GM19193 (cell line): ENCODE measurements around the gene IRGQ.

ENCODE experiments used
- POLR2A ChIP-seq: IDR thresholded peaks from 4 replicates; pipeline ENCODE4 v1.6.1; 2011; ENCODE audit not compliant: insufficient read depth, insufficient read length; ENCODE audit errors: extremely low read depth

IRGQ gene

DNA sequence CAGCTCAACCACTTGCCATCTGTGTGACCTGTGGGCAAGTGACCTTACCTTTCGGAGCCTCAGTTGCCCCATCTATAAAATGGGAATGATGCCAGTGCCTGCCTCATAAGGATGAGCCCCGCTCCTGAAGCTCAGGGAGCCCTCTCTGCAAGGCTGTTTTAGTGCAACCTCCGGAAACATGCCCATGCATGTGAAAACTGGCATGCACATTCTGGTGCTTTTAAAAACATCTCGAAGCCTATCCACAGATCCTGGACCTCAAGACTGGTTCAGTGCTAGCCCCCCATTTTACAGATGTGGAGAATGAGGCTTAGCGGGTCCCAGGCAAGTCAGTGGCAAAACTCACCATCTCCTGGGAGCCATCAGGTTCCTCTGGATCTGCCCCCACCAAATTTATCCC is 38.1 kb upstream of the IRGQ start:
- no peak for TF ChIP-seq POLR2A

- TF ChIP-seq POLR2A: no peak
Observed at GRCh38 chr19:43633520-43633919, 37.6 kb upstream of the IRGQ start.

DNA sequence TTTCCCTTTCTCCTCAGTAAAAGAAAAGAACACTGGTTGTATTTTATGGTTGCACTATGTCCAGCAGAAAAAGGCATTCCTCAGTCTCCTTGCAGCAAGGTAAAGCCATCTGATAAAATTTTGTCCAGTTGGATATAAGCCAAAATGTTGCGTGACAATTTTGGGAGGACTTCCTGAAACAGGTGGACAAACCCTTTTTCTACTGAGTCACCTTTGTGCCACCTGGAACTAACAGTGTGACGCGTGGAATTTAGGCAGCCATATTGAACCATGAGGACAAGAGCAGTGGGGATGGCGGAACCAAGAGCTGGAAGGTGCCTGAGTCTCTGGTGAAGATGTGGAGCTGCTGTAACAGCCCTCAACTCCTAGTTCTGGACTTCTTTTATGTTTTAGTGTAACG is 35.6 kb upstream of the IRGQ start:
- TF ChIP-seq POLR2A: no peak

DNA sequence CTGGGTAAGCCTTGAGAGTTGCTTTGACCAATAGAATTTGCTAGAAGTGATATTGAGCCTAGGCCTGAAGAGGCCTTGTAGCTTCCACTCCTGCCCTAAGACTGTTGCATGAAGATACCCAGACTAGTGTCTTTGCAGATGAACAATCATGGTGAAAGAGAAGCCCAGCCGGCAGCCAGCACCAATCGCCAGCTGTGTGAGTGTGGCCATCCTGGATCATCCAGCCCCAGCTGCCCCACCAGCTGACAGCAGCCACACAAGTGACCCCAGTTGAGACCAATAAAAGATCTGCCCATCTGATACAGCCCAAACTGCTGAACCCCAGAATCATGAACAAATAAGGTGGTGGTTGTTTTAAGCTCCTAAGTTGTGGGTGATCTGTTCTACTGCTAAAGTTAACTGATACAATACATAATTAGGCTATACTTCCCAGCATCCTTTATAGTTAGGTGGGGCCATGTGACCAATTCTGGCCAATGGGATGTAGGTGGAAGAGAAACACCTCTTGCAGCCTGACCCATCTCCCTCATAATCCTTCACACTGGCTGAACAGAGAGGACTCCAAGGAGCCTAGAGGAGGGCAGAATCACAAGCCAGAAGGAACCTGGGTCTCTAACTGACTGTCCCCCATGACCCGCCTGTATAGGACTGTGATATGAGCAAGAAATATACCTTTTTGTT is 32.9 kb upstream of the IRGQ start:
- no peak for TF ChIP-seq POLR2A

DNA sequence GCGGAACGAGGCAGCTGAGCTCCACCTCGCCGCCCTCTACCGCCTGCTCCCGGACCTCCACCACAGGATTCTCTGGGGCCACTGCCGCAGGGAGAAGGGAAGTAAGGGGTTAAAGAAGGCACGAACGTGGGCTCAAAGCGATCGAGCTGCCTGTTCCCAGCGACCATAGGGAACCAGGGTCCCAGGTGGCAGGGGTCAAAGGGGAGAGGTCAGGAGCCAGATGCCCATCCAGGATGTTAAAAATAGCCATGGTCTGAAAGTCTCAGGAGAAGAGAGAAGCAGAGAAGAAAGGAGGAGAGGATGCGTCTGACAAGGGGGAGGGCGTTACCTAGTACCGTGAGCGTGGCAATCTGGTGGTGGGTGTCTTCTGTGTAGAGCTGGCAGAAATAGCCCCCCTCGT is 30.9 kb upstream of the IRGQ start:
- no peak for TF ChIP-seq POLR2A

GRCh38 chr19:43625918-43626579 is 30.1 kb upstream of the IRGQ start:
- TF ChIP-seq POLR2A: no peak

DNA sequence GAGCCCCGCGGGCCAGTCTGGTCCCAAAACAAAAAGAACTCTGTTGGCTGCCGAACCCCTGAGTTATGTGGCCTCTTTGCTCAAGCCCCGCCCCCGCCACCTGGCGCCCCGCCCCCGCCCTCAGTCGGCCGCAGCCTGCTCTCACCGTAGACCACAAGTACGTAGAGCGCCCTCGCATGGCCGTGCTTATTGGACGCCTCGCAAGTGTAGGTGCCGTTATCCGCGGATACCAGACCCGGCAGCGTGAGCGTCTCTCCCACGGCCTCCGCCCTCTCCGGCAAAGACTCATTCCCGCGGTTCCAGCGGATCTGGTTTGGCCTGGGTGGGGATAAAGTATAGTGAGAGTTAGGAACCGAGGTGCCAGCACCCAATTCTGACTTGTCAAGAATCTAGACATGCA is 29.0 kb upstream of the IRGQ start:
- TF ChIP-seq POLR2A: no peak

DNA sequence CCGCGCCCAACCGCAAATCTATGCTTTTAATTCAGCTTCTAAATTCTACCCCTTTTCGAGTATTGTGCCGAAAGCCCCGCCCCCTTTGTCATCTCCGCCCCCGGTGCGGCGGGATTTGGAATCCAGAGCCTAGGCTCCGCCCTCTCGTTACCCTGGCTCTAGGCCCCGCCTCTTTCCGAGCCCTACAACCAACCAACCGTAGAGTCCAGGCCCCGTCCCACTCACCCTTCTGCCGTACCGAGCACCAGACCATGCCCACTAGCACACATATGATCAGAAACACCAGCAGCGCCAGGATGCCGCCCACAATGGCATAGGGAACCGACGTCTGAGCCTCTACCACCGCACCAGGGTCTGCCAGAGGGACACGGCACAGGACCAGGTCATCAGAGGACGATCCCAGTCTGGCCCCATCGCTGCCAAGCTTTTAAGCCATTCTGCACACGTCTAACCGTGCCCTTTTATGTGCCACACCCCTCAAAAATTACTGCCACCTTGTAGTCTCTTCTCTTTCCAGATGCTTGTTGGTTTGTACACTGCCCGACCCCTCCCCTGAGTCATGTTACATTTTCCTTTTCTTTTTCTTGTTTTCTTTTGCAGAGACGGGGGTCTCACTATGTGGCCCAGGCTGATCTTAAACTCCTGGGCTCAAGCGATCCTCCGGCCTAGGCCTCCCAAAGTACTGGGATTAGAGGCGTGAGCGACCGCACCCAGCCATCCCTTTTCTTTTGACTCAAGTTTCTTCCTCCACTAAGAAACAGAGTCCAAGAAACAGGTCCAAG is 28.1 kb upstream of the IRGQ start:
- TF ChIP-seq POLR2A: no peak

DNA sequence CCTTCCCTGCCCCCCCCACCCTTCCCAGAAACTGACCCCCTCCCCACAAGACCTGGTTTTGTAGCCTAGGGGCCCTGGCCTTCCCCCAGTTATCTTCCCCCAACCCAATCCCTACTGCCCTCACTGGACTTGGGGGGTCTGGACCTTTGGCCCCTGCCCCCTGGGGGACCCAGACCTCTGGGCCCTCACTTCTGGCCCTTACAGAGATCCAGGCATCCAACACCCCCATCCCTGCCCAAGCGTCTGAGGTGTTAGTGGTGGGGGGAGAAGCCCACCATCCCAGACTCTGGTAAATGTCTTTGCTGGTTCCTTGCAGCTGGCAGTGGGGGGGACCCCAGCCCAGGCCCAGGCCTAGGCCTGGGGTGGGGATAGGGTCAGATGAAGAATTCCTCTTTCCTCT is 27.0 kb upstream of the IRGQ start:
- TF ChIP-seq POLR2A: no peak

GRCh38 chr19:43622070-43622469 is 26.1 kb upstream of the IRGQ start:
- no peak for TF ChIP-seq POLR2A

DNA sequence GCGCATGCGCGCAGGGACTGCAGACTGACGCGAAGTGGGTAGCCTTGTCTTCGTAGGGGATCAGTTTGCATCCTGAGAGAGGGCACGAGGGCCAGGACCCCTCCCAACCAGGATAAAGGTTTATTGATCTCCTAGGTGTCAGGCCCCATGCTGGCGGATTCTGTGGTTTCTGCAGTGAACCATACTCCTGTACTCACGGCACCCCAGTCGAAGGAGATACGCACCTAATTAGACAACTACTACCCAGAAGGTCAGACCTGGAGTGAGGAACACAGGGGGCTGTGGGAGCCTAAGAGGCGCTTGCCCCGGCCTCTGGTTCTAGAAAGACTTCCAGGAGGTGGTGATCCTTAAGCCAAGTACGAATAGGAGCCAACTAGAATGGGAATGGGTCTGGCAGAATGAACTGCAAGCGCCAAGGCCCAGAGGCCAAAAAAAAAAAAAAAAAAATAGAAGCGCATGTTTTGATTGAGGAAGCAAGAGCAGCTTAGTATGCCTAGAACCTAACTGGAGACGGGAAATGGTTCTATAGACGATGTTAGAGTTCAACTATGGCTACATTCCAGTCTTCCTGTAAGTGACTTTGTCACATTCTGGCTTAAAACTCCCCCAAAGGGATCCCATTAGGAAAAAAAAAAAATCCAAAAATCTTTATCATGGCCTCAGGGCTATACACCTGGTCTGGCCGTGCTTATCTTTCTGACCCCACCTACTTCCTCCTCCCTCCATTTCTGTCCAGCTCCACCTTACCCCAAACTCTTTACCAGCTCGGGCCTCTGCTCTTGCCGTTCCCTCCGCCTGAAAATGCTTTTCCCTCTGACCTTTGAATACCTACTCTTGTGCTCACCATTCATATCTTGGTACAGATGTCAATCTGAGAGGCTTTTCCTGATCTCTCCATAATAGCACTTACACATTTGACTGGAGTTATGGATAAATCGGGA is 24.4 kb upstream of the IRGQ start:
- TF ChIP-seq POLR2A: no peak

GRCh38 chr19:43619262-43620060 is 23.5 kb upstream of the IRGQ start, which contains the start of gene ZNF428:
TSS of gene ZNF428 (minus strand) at chr19:43619629. CDS start at chr19:43614304, 5,325 bp downstream.
- TF ChIP-seq POLR2A: peak; percentile 84

GRCh38 chr19:43618921-43619261 is 23.0 kb upstream of the IRGQ start:
- TF ChIP-seq POLR2A: no peak

- no peak for TF ChIP-seq POLR2A
Observed at GRCh38 chr19:43616954-43617353, 21.0 kb upstream of the IRGQ start.
